ENCODE measurements around the gene ADGRG3.

DNA sequence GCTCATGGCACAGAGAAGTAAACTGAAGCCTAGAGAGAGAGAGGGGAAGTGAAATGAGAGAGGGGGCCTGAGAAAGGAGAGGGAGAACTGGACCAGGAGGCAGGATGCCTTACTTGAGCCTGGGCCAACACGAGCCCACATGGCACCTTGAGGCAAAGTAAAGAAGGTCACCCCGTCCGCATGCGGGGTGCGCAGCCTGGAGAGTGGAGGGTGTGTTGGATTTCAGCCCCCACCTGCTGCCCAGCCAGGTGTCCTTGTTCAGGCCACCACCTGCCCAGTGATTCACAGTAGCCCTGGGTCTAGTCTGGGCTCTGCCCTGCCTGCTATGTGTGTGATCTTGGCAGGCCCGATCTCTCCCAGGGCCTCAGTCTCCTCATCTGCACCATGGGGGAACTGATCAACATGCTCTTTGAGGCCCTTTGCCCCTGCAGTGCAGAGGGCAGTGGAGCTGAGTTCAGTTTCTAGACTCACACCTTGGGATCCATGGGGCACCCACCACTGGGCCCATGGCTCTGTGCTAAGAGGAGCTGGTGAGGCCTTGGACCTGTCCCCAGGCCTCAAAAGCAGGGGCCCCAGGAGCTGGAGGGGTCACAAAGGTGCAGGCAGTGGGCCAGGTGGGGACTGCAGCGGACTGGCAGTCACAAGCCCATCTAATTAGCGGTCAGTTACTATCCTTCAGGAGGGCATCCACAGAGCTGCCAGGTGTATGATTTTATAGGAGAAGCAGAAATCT lies 16.7 kb downstream of the ADGRG3 start:
- TF ChIP-seq POLR2A (IDR thresholded peaks at IDR 0.05), result no peak
- TF ChIP-seq, protein P1, sequence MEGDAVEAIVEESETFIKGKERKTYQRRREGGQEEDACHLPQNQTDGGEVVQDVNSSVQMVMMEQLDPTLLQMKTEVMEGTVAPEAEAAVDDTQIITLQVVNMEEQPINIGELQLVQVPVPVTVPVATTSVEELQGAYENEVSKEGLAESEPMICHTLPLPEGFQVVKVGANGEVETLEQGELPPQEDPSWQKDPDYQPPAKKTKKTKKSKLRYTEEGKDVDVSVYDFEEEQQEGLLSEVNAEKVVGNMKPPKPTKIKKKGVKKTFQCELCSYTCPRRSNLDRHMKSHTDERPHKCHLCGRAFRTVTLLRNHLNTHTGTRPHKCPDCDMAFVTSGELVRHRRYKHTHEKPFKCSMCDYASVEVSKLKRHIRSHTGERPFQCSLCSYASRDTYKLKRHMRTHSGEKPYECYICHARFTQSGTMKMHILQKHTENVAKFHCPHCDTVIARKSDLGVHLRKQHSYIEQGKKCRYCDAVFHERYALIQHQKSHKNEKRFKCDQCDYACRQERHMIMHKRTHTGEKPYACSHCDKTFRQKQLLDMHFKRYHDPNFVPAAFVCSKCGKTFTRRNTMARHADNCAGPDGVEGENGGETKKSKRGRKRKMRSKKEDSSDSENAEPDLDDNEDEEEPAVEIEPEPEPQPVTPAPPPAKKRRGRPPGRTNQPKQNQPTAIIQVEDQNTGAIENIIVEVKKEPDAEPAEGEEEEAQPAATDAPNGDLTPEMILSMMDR (IDR thresholded peaks at IDR 0.05), result no peak
